GM21447 (cell line): Measurements from ENCODE around the gene HMOX2.

Experiments used
- ATAC-seq: cut with Tn5 transposase; IDR thresholded peaks from one replicate; pipeline ENCODE4 v1.9.1; 2021; ENCODE audit not compliant: unreplicated experiment

HMOX2 gene

GRCh38 chr16:4552541-4552940 is 76.3 kb downstream of the HMOX2 start:
- no peak for ATAC-seq

- no peak for ATAC-seq
Measured at GRCh38 chr16:4556112-4556511, 79.9 kb downstream of the HMOX2 start, which contains the start of gene C16orf96. Gene C16orf96, plus strand, starts transcription at chr16:4556340. Its CDS starts 150 bp downstream, at chr16:4556490.

GRCh38 chr16:4556580-4556979 is 80.4 kb downstream of the HMOX2 start:
- no peak for ATAC-seq

GRCh38 chr16:4557973-4558372 is 81.8 kb downstream of the HMOX2 start:
- no peak for ATAC-seq
